GM19238 (cell line): Measurements from ENCODE around the gene ZBTB16.

ENCODE experiments used
- DNase-seq: peaks from one replicate; pipeline ENCODE4 v3.0.0; 2011; ENCODE audit warnings: low spot score; ENCODE audit not compliant: insufficient read length

Gene ZBTB16

DNA sequence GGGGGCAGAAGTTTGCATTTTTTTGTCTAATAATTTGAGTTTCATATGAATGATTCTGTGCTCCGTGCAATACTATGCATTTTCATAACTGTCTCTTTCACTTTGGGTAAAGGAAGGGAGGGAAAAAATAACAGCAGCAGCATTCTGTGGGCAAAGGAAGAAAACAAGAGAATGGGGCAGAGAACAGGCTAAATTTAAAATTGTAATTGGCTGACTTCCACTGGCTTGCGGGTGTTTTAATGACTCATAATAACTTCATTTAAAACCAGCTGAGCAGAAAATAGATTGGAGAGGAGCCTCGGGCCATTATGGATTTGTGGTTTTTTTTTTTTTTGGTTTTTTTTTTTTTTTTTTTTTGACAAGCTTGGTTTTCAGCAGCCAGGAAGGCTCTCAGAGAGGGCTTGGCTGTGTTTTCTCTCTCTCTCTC lies 107.4 kb downstream of the ZBTB16 start:
- DNase-seq = no peak

DNA sequence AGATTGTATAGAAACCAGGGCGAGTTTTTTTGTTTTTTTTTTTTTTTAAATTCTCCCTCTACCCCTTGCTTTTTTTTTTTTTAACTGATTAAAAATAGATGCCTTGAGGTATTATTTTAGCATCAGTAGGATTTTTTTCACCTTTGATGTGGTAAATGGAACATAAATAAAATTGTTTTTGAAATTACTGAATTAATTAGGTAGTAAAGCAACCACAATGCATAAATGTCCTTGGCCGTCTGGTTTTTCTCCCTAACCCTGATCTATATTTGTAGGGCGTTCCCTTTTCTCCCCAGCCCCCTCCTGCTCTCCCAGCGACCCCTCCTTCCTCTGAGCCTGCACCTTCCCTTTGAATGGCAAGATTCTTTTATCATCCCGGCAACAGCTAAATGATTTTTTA lies 107.8 kb downstream of the ZBTB16 start:
- no peak for DNase-seq

DNA sequence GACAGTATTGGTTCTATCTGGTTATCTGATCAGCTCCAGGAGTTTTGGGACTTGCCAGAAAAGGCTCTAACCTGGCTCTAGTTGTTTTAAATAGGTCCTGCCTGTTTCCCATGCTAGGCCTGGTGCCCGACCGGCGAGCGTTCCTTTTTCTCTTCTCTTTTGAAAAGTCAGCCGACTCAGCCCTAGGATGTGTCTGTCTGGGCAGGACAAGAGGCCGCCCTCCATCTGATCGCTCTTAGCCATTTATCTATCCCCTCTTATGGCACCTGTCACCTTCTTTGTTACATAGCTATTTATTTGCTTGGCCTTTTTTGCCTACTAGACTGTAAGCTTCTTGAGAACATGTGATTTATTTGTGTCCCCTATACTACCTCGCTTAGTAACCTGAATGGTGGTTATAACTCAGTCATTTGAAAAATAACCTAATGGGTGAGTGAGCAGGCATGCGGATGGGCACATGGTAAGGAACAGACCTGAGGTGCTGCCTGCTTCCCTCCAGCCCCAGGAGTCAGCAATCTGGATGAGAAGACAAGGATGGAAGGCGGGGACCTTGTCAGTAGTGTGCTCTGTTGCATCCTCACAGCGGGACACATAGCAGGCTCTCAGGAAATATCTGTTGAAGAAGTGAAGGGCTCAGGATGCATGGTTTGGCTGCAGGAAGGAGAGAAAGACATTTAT lies 108.4 kb downstream of the ZBTB16 start:
- DNase-seq = no peak

DNA sequence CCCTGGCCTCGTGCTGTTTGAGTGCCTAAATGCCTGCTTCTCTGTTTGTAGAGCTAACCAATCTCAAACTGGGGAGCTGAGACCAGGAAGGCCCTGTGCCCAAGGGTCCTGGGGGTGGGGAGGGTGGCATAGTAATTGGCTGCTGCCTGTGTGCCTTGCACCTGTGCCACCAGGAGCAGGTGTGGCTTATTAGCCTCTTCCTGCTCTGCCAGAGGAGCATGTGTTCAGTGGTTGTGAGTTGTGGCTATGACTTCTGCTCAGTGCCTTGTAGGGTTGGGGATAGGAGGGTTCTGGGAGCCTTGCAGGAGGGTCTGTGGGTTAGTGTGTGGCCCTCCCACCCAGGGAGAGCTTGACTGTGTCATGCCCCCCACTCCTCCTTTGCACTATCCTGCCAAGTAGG lies 109.2 kb downstream of the ZBTB16 start:
- DNase-seq = no peak

DNA sequence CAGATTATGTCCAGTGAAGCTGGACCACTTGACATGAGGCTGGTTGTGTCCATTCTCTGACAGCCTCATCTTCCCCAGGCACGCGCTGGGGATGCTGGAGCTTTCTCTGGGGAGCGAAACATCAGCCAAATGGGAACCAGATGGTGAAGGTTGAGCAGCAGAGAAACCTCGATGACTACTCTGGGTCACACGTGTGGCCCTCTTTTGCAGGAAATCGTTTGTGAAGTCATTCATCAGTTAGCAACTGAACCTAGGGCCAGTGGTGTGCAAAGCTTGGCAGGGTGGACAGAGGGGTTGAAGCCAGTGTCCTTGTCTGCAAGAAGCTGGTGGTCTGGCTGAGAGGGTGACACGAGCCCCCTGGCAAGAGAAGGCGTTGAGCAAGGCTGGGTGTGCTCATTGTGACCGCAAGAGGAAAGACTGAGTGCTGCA lies 109.8 kb downstream of the ZBTB16 start:
- no peak for DNase-seq

DNA sequence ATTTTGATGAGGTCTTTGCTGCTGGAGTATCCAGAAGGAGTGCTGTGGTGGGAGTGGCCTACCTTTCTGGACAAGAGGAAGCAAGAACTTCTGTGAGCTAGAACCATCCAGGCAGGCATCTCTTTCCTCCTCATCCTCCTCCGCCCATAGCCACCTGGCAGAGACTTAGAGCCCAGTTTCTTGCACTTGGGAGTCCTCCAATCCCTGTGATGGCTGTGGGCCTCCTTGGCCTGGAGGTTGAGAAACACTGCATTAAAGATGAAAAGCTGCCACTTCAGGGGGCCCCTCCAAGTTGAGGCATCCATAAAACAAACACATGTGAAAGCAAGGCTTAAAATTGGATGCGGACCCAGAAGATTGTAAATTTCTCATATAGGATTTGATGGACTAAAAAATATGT lies 110.3 kb downstream of the ZBTB16 start:
- DNase-seq = no peak

DNA sequence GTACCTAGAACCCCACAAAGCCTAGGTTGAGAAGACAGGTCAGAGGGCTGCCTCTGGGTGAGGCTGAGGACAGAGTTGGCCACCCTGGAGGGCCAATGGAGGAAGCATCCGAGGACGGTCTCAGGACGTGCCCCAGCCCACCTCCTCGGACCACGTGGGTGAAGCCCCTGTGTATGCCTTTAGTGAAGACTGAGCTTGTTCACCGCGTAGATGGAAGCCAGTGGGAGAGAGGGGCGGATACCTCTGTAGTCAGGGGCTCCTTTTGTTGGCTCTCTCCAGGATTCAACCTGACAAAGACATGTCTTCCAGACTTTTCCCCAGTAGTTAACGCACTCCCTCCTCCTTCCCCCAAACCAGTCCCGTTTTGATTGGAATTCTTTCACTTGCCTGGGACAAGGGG lies 110.7 kb downstream of the ZBTB16 start:
- no peak for DNase-seq

DNA sequence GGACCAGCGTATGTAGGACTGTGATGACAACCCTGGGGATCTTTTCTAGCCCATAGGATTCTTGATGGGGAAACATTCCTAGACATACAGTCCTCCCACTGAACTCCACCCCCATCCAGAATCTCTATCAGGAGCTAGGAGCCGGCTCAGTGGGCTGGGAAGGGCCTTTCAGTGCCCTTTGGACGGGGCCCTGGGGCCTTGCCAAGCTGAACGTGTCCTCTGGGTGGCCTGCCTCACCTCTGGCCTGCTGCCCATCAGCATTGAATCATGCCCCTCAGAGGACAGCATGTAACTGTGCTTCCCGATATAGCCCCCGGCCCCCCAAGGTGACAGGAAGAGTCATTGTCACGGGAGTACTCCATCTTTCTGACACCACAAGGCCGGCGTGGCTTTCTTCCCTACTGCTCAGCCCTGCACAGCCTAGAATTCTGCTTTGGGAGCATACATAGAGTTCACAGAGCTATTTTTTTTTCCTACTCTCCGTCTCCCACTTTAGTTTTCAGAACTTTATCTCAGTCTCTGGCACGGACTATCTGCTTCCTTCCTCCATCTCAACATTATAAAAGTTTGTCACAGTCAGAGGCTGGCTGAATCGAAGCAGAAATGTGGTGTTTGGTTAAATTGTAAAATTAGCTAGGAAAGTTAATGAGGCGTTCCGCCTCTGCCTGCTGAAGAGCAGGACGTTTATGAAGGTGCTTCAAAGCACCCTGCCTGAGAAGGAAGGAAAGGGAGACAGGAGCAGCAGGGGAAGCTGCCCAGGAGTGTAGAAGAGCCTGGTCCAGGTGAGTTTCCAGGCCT lies 111.9 kb downstream of the ZBTB16 start:
- no peak for DNase-seq

DNA sequence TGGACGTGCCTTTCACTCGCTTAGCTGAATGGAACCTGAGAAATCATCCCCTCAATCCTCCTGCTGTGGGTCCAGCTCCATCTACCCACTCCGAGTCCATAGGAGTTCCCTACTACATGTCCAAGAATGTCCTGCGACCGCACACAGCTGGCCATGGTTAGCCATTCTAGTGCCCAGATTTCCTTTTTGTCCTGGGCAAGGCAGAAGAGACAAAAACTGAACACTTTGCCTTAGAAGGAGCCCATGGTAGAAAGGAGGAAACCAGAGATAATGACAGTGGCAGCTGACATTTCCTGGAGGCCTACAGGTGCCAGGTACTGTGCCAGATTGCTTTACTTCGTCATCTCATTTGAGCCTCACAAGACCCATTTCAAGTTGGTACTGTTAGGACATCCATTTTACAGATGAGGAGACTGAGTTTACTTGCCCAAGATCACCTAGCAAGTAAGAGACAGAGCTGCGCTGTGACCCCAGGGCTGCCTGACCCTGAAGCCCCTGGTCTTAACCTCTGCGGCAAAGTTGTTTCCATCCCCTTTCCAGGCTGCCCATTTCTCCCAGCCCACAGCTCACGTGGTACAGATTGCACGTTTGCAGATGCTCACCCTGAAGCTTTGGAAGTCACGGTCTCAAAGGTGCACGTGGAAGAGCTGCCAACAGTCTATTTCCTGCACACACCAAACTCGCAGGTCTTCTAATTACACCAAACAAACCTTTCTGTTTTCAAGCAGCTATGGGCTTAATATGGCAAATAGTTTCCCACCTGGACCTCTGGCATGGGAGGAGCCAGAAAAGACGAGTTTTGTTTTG lies 112.7 kb downstream of the ZBTB16 start:
- no peak for DNase-seq

DNA sequence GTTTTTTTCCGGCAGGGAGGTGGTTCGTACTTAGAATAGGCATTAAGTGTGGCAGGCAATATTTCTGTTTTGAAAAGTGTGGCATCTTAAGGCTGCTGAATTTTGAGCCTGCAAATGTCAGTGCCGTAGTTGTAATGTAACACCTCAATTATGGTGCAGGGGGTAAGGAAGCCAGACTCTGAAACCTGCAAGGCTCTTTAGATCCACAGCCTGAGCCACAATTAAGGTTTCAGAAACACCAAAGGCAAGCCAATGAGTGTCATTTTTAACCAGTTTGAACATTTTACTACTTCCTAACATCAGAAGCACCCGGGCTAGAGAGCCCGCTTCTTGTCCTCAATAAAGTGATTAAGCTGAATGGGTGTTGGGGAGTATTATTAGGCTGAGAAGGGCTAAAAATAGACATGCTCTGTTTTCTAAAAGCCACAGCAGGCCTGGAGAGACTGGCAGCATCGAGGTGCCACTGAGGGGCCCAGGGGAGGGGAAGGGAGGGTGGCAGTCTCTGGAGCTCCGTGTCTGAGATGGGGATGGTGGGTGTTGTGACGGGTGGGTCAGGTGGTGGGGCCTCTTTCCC lies 113.4 kb downstream of the ZBTB16 start:
- DNase-seq = no peak

DNA sequence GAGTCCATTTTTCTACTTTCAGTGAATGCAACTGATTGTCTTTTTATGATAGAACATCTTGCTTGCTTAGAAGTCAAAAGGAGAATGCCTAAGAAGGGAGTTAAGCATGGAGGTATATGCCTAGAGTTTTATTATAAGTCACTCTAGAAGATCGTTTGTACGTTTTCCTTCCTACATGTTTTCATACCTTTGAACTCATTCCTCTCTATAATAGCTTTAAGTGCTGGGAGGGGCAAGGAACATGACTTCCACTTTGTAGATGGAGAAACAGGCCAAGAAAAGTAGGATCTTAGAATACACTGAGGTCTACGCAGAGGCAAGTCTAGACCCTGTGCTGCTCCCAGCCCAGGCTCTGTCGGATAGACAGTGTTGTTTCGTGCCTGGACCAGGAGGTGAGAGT lies 114.3 kb downstream of the ZBTB16 start:
- no peak for DNase-seq

DNA sequence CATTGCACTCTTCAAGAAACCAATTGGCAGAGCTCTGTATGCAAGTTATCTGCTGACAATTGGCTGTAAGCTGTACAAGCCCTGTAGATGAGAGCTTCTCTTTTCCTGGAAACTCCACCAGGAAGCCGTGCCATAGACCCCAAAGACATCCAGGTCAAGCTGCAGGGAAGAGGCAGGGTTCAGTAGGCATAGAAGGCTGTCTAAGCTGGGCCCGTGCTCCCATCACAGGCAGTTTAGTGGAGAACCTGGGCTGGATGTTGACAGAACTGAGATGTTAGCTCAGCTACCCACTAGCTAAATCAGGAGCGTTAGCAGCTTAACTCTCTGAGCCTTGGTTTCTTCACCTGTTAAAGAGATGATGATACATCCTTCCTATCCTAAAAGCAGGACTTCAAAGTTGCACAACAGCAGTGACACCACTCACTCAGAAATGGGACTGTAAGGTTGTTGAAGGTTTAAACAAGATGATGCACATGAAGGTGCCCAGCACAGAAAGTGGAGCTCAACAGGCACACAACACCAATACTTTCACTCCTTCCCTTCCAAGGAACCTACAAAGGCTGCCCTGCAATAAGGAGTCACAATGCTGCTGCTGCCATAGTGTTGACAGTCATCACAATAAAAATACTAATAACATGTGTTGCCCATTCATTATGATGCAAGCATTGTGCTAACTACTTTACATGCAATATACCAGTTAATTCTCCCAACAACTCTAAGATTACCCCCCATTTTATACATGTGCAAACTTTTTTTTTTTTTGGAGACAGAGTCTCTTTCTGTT lies 115.4 kb downstream of the ZBTB16 start:
- no peak for DNase-seq

DNA sequence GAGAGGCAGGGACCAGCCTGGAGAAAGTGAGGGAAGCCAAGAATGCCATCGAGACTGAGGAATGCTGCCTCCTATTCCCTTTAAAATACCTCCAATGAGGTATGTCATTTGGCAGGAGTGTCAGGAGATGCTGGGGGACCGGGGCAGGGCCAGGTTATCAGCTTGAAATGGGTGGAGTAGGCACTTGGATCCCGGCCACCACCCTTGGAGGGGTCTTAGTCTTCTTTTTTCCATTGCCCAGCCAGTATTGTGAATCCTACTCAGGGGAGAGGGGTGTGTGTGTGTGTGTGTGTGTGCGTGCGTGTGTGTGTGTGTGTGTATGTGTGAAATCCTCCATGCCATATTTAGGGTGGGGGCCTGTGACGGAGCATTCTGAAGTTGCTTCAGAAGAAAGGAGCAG lies 116.2 kb downstream of the ZBTB16 start:
- DNase-seq = no peak

DNA sequence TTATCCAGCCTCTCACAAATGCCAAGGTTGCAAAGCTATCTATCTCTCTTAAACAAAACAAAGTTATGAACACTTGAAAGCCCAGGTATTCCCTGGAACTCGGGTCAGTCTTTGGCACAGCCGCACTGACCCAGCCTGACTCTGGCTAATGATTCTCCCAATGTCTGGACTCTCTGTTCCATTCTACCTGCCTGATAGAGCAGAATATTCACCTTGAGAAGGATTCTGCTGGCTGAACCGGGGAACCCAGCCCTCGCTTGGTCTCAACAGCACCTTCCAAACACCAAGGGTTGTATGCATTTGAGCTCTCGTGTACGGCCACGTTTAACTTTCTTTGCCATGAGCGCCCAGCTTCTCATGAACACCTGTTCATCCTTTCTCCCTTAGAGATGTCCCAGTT lies 116.8 kb downstream of the ZBTB16 start:
- DNase-seq = no peak

DNA sequence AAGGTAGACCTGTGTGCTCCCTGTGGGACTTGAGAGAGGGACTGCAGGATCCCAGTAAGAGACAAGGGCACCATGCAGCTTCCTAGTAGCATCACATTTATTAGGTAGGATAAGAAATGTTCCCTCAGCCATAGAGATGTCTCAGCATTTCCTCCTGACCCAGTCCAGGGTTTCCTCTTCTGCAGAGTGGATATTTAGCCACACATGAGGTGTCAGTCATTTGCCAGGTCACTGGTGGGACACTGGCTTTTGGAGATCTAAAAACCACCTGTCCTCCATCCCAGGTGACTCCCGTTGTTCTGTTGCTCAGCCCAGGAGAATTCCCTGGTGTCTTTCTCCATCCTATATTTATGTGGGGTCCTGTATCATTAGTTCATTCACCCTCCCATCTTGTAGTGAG lies 119.1 kb downstream of the ZBTB16 start:
- no peak for DNase-seq

DNA sequence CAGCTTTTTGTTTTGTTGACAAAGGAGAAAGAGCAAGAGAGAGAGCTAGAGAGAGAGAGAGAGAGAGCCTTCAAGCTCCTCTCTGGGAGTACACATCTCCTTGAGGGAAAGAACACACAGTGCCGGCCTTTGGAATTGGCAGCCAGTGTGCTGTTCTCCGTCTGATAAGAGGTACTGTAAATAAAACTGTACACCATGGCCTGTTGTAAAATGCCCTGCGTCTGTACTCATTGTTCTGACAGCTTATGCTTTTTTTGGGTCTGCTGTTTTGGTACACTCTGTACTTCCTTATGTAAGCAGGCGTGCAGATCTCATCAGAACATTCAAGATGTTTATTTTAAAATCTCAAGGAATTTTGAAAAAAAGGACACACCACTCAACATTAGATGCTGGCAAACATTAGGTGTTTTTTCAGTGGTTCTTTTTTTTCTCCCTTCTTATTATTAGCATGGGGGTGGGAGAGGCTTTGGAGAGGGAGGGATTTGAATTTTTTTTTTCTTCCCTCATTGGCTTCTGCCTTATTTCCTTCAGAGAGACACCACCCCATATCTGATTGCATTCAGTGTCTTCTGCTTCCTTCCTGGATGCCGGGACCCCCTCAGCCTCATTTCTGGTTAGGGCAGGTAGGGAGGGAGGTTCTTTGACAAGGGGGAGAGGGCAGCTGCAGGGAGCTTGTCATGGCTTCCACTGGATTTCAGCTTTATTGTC lies 119.9 kb downstream of the ZBTB16 start:
- no peak for DNase-seq

DNA sequence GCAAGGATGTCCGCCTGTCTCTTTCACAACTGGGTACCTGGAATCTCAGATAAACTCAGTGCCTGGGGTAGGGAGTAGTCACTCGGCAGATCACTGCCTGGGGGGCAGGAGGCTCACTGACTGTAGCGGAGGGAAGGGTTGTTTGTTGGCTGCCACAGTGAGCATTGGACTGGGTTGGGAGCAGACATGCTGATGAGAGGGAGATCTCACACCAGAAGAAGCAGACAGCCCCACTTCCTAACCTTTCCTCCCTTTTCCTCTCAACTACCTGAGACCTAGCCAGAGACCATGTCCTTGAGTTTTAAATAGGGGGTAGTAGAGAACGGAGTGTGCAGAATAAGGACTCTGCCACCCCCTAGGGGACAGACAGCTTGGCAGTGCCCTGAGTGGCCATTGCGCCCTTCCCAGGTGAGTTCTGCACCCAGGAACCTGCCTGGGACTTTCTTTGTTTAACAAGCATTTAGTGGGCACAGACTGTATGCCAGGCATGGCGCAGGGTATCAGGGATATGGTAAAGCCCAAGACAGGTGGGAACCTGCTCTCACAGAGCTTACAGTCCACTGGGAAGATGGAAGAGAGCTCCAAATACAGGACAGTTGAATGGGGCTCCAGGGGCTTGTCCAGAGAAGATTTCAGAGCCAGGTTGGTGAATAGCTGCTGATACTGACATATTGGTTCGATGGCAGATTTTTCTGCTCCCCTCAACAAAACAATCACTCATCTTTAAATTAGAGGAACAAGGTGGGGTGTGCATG lies 121.0 kb downstream of the ZBTB16 start:
- DNase-seq = no peak

DNA sequence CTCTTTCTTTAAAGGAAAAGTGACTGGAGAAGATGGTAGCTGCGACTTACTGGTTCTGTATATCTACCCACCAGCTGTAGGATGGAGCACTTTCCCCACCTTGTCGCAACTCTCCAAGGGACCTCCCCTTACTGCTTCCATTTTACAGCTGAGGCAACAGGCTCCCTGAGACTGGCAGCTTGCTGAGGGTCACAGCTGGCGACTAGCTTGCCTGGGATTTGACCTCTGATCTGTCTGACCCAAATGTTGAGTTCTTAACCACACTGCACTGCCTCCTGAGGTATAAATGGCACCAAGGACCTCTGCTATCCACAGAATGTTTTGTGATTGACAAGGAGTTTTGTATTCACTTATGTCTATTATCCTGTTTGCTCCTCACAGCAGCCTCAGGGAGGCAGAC lies 121.7 kb downstream of the ZBTB16 start:
- no peak for DNase-seq

DNA sequence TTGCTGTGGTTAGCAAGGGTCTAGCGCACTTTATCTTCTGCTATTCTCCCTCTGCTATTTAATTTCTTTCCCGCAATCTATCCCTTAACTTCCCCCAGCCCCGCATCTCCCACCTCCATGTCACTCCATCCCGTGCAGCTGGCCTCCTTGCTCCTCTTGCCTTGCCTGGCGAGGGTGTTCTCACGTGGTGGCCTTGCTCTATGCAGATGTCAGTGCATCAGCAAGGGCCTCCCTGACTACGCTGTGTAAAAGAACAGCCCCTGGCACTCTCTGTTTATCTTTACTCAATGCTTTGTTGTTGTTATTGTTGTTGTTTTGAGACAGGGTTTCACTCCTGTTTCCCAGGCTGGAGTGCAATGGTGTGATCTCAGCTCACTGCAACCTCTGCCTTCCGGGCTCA lies 122.2 kb downstream of the ZBTB16 start:
- DNase-seq = no peak
